ENCODE measurements around the gene STK39. TPM values are rescaled to one million over a fixed set of nuclear protein-coding genes. Genes with fewer than 3 reads are reported as not detected.
A peak's percentile ranks its signal among the peaks of the same experiment; 100 is the strongest.

STK39 gene

GRCh38 chr2:167908786-167909185, 338.6 kb downstream of the STK39 start:
- Histone ChIP-seq H2BK12ac (ENCODE audit: low read length in 2 of 2) (no peak overlapping the region), H3K27me3 (ENCODE audit: control insufficient read depth in 1 of 2, insufficient read depth in 1 of 2, low read length in 2 of 2) (no peaks in the 10 kb centered on the region), H3K14ac (ENCODE audit: low read length in 2 of 2) (no peak overlapping the region), H2AK5ac (ENCODE audit: low read length, severe bottlenecking) (no peak overlapping the region), H3K18ac (ENCODE audit: low read depth in 1 of 2, low read length in 2 of 2) (no peak overlapping the region), H2BK15ac (ENCODE audit: low read depth, poor library complexity, severe bottlenecking) (no peak overlapping the region), H2BK120ac (ENCODE audit: low read depth, low read length) (no peak overlapping the region), H3K9ac (ENCODE audit: low read length) (no peak overlapping the region), H3K4me1 (ENCODE audit: control insufficient read depth, insufficient read depth, low read depth, low read length) (no peaks in the 10 kb centered on the region), H3K79me1 (replicated peaks; ENCODE audit: low read length, poor library complexity, severe bottlenecking) (no peaks in the 10 kb centered on the region), H3K23ac (ENCODE audit: low read length in 2 of 2) (no peak overlapping the region), H4K8ac (ENCODE audit: low read length) (no peak overlapping the region), H3K4me3 (ENCODE audit: insufficient read depth in 1 of 2, low read depth in 1 of 2, low read length in 2 of 2) (no peak overlapping the region), H3K9me3 (ENCODE audit: control insufficient read depth, low read length) (no peaks in the 10 kb centered on the region), H3K36me3 (ENCODE audit: control insufficient read depth in 1 of 2, insufficient read depth in 2 of 2, low read depth in 1 of 2, low read length in 2 of 2) (no peaks in the 10 kb centered on the region), H3K4ac (ENCODE audit: low read depth in 1 of 2, low read length in 2 of 2) (no peak overlapping the region), H3K4me2 (ENCODE audit: low read length, poor library complexity, severe bottlenecking) (no peak overlapping the region), H2BK5ac (ENCODE audit: low read depth, low read length, poor library complexity, severe bottlenecking) (no peak overlapping the region), H2AFZ (ENCODE audit: low read depth, low read length) (no peak overlapping the region), H4K91ac (ENCODE audit: low read length) (no peak overlapping the region), H3K27ac (ENCODE audit: low read length, poor library complexity, severe bottlenecking) (no peak overlapping the region)
- DNase-seq = no peak
- WGBS = 89% methylated on average over 6 of the region's 6 CpGs

GRCh38 chr2:167905668-167906067, 341.7 kb downstream of the STK39 start:
- Histone ChIP-seq H2BK5ac (ENCODE audit: low read depth, low read length, poor library complexity, severe bottlenecking) (no peak overlapping the region), H3K27me3 (ENCODE audit: control insufficient read depth in 1 of 2, insufficient read depth in 1 of 2, low read length in 2 of 2) (no peaks in the 10 kb centered on the region)
- DNase-seq = no peak

More at GRCh38 chr2:167905668-167906067, 341.7 kb downstream of the STK39 start:
- Histone ChIP-seq H3K18ac (ENCODE audit: low read depth in 1 of 2, low read length in 2 of 2) (peak overlapping the region in 1 of 2 experiments; percentile 24), H3K79me1 (replicated peaks; ENCODE audit: low read length, poor library complexity, severe bottlenecking) (no peaks in the 10 kb centered on the region), H3K4me2 (ENCODE audit: low read length, poor library complexity, severe bottlenecking) (no peak overlapping the region), H2BK12ac (ENCODE audit: low read length in 2 of 2) (no peak overlapping the region), H3K9ac (ENCODE audit: low read length) (no peak overlapping the region), H3K14ac (ENCODE audit: low read length in 2 of 2) (peak overlapping the region in 1 of 2 experiments; percentile 71), H2BK15ac (ENCODE audit: low read depth, poor library complexity, severe bottlenecking) (no peak overlapping the region), H3K23ac (ENCODE audit: low read length in 2 of 2) (no peak overlapping the region), H3K27ac (ENCODE audit: low read length, poor library complexity, severe bottlenecking) (no peak overlapping the region), H3K9me3 (ENCODE audit: control insufficient read depth, low read length) (no peaks in the 10 kb centered on the region), H3K4ac (ENCODE audit: low read depth in 1 of 2, low read length in 2 of 2) (no peak overlapping the region), H2AFZ (ENCODE audit: low read depth, low read length) (no peak overlapping the region), H2AK5ac (ENCODE audit: low read length, severe bottlenecking) (no peak overlapping the region), H4K8ac (ENCODE audit: low read length) (no peak overlapping the region), H2BK120ac (ENCODE audit: low read depth, low read length) (no peak overlapping the region), H3K4me3 (ENCODE audit: insufficient read depth in 1 of 2, low read depth in 1 of 2, low read length in 2 of 2) (no peak overlapping the region), H4K91ac (ENCODE audit: low read length) (no peak overlapping the region), H3K4me1 (ENCODE audit: control insufficient read depth, insufficient read depth, low read depth, low read length) (no peaks in the 10 kb centered on the region), H3K36me3 (ENCODE audit: control insufficient read depth in 1 of 2, insufficient read depth in 2 of 2, low read depth in 1 of 2, low read length in 2 of 2) (no peaks in the 10 kb centered on the region)
- WGBS = 94% methylated on average over 14 of the region's 14 CpGs

Small RNA genes within 50 kb of the gene (small RNA-seq; reads per million reads assigned to genes)
- not detected for gene AC067940.1 (ENCODE audit: low read depth)

Measured in mesenchymal stem cell (in vitro differentiated cells and primary cell).